C4-2B (cell line): Measurements from ENCODE around the gene FRMD4A.

ENCODE experiments used
- ZFX ChIP-seq: fragments of 450-650 bp; IDR thresholded peaks from 2 replicates; pipeline ENCODE4 v1.6.1; 2017
- TF ChIP-seq, protein P1 (sequence below): fragments of 450-650 bp; conservative IDR thresholded peaks from 2 replicates; pipeline ENCODE4 v1.5.1; 2017; ENCODE audit warnings: mild to moderate bottlenecking

DNA sequence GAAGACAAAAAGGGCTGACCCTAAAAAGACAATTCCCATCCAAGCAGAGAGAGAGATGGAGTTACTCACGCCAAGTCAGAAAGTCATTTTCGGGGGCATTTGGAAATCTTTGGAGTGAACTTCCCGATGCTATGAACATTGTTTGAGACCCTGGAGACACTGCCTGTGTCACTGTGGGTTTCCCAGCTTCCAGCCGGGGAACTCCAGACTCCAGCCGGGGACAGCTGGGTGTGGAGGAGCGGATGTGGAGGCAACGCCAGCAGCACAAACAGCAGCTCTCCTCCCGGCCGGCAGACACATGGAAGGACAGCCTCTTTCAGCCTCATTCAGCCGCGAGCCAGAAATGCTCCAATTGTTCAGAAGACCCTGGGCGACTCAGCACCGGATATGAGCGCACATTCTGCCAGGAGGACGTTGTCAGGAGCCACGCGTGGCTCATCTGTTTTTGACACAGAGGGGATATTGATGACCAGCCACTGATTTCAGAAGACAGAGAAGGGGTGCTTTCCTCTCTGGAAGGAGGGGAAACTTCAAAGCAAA, 646.4 kb downstream of the FRMD4A start:
- TF ChIP-seq, protein P1, sequence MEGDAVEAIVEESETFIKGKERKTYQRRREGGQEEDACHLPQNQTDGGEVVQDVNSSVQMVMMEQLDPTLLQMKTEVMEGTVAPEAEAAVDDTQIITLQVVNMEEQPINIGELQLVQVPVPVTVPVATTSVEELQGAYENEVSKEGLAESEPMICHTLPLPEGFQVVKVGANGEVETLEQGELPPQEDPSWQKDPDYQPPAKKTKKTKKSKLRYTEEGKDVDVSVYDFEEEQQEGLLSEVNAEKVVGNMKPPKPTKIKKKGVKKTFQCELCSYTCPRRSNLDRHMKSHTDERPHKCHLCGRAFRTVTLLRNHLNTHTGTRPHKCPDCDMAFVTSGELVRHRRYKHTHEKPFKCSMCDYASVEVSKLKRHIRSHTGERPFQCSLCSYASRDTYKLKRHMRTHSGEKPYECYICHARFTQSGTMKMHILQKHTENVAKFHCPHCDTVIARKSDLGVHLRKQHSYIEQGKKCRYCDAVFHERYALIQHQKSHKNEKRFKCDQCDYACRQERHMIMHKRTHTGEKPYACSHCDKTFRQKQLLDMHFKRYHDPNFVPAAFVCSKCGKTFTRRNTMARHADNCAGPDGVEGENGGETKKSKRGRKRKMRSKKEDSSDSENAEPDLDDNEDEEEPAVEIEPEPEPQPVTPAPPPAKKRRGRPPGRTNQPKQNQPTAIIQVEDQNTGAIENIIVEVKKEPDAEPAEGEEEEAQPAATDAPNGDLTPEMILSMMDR: no peak
- no peak for TF ChIP-seq ZFX
